HepG2 (cell line): ENCODE measurements around the gene ARHGAP5. TPM values are rescaled to one million over a fixed set of nuclear protein-coding genes. Genes with fewer than 3 reads are reported as not detected.

ENCODE experiments used
- AKAP8 ChIP-seq: sonication (generic); formaldehyde crosslinking; IDR thresholded peaks from 2 replicates; pipeline ENCODE4 v1.5.1; 2020; ENCODE audit warnings: mild to moderate bottlenecking, missing genetic modification reagents
- CHCHD3 ChIP-seq: sonication (generic); formaldehyde crosslinking; IDR thresholded peaks from 2 replicates; pipeline ENCODE4 v1.8.0; 2022; ENCODE audit warnings: mild to moderate bottlenecking, missing genetic modification reagents, moderate library complexity
- FIP1L1 ChIP-seq: fragments of 200-400 bp; formaldehyde crosslinking; IDR thresholded peaks from 2 replicates; pipeline ENCODE4 v1.6.1; 2018; ENCODE audit warnings: low read depth, mild to moderate bottlenecking, low read length, moderate library complexity, borderline replicate concordance; ENCODE audit not compliant: insufficient read depth
- KDM2A ChIP-seq: sonication (generic); formaldehyde crosslinking; IDR thresholded peaks from 2 replicates; pipeline ENCODE4 v1.4.0; 2020; ENCODE audit warnings: low read depth, missing genetic modification reagents, borderline replicate concordance
- MAFG ChIP-seq: sonication (generic); formaldehyde crosslinking; IDR thresholded peaks from 2 replicates; pipeline ENCODE4 v1.5.1; 2020; ENCODE audit warnings: mild to moderate bottlenecking, missing genetic modification reagents
- MIXL1 ChIP-seq: IDR thresholded peaks from 2 replicates; pipeline ENCODE4 v1.6.1; 2016
- MYNN ChIP-seq: sonication (generic); formaldehyde crosslinking; IDR thresholded peaks from 2 replicates; pipeline ENCODE4 v1.4.0; 2020; ENCODE audit warnings: mild to moderate bottlenecking, low read depth, missing genetic modification reagents
- PPARG ChIP-seq: conservative IDR thresholded peaks from 2 replicates; pipeline ENCODE4 v1.6.1; 2016; ENCODE audit warnings: missing biosample characterization, missing genetic modification reagents
- RFX1 ChIP-seq: fragments of 450-650 bp; IDR thresholded peaks from 2 replicates; pipeline ENCODE4 v1.6.1; 2017
- SCMH1 ChIP-seq: sonication (generic); formaldehyde crosslinking; IDR thresholded peaks from 2 replicates; pipeline ENCODE4 v1.9.0; 2021; ENCODE audit warnings: missing genetic modification reagents, mild to moderate bottlenecking, borderline replicate concordance
- ZBTB20 ChIP-seq: sonication (generic); formaldehyde crosslinking; IDR thresholded peaks from 2 replicates; pipeline ENCODE4 v1.8.1; 2023; ENCODE audit warnings: missing genetic modification reagents, low read depth, mild to moderate bottlenecking, borderline replicate concordance
- ZFP90 ChIP-seq: sonication (generic); formaldehyde crosslinking; IDR thresholded peaks from 2 replicates; pipeline ENCODE4 v1.8.0; 2022; ENCODE audit warnings: missing genetic modification reagents, mild to moderate bottlenecking, inconsistent platforms, borderline replicate concordance
- ZNF263 ChIP-seq: sonication (generic); formaldehyde crosslinking; IDR thresholded peaks from 2 replicates; pipeline ENCODE4 v1.4.0; 2020; ENCODE audit warnings: missing genetic modification reagents
- ZNF282 ChIP-seq: fragments of 450-650 bp; IDR thresholded peaks from 2 replicates; pipeline ENCODE4 v1.6.1; 2018; ENCODE audit not compliant: partially characterized antibody
- ZNF331 ChIP-seq: sonication (generic); formaldehyde crosslinking; IDR thresholded peaks from 2 replicates; pipeline ENCODE4 v1.4.0; 2020; ENCODE audit warnings: missing genetic modification reagents
- ZNF598 ChIP-seq: sonication (generic); formaldehyde crosslinking; IDR thresholded peaks from 2 replicates; pipeline ENCODE4 v1.5.1; 2020; ENCODE audit warnings: mild to moderate bottlenecking, missing genetic modification reagents, borderline replicate concordance
- ZNF660 ChIP-seq: sonication (generic); formaldehyde crosslinking; IDR thresholded peaks from 2 replicates; pipeline ENCODE4 v1.5.1; 2020; ENCODE audit warnings: mild to moderate bottlenecking, low read depth, missing genetic modification reagents, borderline replicate concordance
- polyA plus RNA-seq, 8 experiments: library from polyadenylated mRNA; depleted of rRNA in 3 of 8; stranded (reverse) in 7 of 8; unstranded in 1 of 8; fragments of >200 nt; fragmentation: Illumina TruSeq in 4 of 8; extraction: Trizol in 4 of 8; gene quantifications; 2 replicates each; pipeline versions ENCODE4 v1.2.1 to v1.2.3, GENCODE V29; 2011 to 2016; ENCODE audit warnings: low read depth in 4 of 8, missing spikeins in 1 of 8, mixed read lengths in 1 of 8; ENCODE audit not compliant: insufficient read depth in 1 of 8
- total RNA-seq, 5 experiments: library from RNA; depleted of rRNA; stranded (reverse); fragments of >200 nt; fragmentation: Illumina TruSeq; extraction: Trizol; gene quantifications; 2 replicates each; pipeline ENCODE4 v1.2.3, GENCODE V29; 2016; ENCODE audit warnings: low read depth in 1 of 5
- TF ChIP-seq, protein P1 (sequence below): sonication (generic); formaldehyde crosslinking; IDR thresholded peaks from 2 replicates; pipeline ENCODE4 v1.5.0; 2020; ENCODE audit warnings: missing genetic modification reagents
- TF ChIP-seq, protein P2 (sequence below): sonication (generic); formaldehyde crosslinking; IDR thresholded peaks from 2 replicates; pipeline ENCODE4 v1.4.0; 2020; ENCODE audit warnings: mild to moderate bottlenecking, missing genetic modification reagents
- TF ChIP-seq, protein P3 (sequence below): sonication (generic); formaldehyde crosslinking; conservative IDR thresholded peaks from 2 replicates; pipeline ENCODE4 v1.4.0; 2020; ENCODE audit warnings: missing genetic modification reagents
- TF ChIP-seq, protein P4 (sequence below): sonication (generic); formaldehyde crosslinking; IDR thresholded peaks from 2 replicates; pipeline ENCODE4 v1.5.0; 2020; ENCODE audit warnings: mild to moderate bottlenecking, missing genetic modification reagents, borderline replicate concordance

Gene ARHGAP5
- total and polyA plus RNA-seq, 2 of the 13 experiments (the other 11 are each of a cell fraction or from before 2014, with no cell fraction given) = 33.7 to 144 TPM

DNA sequence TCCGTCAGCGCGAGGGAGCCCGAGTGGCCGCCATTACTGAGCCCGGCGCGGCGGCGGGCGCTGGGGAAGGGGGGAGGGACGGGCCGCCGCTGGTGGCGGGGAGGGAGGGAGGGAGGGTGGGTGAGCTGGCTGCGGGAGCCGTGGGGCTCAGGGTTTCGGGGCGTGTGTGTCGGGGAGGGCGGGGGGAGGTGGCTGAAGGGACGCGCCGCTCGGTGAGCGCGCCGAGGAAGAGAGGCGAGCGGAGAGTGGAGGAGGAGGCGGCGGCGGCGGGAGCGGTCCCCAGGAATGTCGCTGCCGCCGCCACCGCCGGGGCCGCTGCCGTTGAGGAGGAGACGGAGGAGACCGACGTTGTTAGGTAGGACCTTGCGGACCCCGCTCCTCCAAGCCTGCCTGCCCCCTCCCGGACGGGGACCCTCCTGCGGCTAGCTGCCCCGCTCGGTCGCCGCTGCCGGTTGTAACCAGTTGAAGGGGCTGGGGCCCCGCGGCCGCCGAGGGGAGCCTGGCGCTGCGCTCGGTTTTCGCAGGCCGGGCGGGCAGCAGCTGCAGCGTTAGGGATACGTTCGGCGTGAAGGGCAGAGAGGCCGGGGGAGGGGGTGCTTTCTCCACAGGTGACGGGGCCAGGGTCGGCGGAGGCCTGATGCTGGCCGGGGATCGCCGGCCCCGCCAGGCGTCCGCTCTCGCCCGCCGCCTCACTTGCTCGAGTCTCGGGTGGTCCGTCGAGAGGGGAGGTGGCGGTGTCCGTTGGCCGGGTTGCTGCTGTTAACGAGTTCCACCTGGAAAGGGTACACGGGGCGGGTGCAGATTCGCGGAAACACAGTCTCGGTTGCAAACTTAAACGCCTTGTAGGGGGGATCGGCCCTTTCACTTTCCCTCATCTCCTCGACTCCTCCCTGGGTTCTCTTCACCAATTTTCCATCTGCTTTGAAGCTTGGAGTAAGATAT lies at the start of gene ARHGAP5 (continued):
- no peak for TF ChIP-seq SCMH1 (CRISPR knock-in tag)
- TF ChIP-seq PPARG (CRISPR knock-in tag) = no peak
- TF ChIP-seq MIXL1 (CRISPR knock-in tag) = no peak
- no peak for TF ChIP-seq RFX1
- TF ChIP-seq, protein P1, sequence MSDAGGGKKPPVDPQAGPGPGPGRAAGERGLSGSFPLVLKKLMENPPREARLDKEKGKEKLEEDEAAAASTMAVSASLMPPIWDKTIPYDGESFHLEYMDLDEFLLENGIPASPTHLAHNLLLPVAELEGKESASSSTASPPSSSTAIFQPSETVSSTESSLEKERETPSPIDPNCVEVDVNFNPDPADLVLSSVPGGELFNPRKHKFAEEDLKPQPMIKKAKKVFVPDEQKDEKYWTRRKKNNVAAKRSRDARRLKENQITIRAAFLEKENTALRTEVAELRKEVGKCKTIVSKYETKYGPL (CRISPR knock-in tag) = no peak; the same call in 1 of the 2 replicates
- no peak for TF ChIP-seq ZFP90 (CRISPR knock-in tag)
- TF ChIP-seq, protein P2, sequence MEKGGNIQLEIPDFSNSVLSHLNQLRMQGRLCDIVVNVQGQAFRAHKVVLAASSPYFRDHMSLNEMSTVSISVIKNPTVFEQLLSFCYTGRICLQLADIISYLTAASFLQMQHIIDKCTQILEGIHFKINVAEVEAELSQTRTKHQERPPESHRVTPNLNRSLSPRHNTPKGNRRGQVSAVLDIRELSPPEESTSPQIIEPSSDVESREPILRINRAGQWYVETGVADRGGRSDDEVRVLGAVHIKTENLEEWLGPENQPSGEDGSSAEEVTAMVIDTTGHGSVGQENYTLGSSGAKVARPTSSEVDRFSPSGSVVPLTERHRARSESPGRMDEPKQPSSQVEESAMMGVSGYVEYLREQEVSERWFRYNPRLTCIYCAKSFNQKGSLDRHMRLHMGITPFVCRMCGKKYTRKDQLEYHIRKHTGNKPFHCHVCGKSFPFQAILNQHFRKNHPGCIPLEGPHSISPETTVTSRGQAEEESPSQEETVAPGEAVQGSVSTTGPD (CRISPR knock-in tag) = no peak; the same call in 1 of the 2 replicates
- TF ChIP-seq, protein P3, sequence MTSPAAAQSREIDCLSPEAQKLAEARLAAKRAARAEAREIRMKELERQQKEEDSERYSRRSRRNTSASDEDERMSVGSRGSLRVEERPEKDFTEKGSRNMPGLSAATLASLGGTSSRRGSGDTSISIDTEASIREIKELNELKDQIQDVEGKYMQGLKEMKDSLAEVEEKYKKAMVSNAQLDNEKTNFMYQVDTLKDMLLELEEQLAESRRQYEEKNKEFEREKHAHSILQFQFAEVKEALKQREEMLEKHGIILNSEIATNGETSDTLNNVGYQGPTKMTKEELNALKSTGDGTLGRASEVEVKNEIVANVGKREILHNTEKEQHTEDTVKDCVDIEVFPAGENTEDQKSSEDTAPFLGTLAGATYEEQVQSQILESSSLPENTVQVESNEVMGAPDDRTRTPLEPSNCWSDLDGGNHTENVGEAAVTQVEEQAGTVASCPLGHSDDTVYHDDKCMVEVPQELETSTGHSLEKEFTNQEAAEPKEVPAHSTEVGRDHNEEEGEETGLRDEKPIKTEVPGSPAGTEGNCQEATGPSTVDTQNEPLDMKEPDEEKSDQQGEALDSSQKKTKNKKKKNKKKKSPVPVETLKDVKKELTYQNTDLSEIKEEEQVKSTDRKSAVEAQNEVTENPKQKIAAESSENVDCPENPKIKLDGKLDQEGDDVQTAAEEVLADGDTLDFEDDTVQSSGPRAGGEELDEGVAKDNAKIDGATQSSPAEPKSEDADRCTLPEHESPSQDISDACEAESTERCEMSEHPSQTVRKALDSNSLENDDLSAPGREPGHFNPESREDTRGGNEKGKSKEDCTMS (CRISPR knock-in tag) = no peak
- TF ChIP-seq ZNF331 (CRISPR knock-in tag) = peak; percentile 44; the same call in 1 of the 2 replicates
- TF ChIP-seq ZBTB20 = peak; percentile 24; the same call in 1 of the 2 replicates
- TF ChIP-seq KDM2A (CRISPR knock-in tag) = peak; percentile 97
- TF ChIP-seq FIP1L1 = peak; percentile 17; the same call in 1 of the 2 replicates
- TF ChIP-seq, protein P4, sequence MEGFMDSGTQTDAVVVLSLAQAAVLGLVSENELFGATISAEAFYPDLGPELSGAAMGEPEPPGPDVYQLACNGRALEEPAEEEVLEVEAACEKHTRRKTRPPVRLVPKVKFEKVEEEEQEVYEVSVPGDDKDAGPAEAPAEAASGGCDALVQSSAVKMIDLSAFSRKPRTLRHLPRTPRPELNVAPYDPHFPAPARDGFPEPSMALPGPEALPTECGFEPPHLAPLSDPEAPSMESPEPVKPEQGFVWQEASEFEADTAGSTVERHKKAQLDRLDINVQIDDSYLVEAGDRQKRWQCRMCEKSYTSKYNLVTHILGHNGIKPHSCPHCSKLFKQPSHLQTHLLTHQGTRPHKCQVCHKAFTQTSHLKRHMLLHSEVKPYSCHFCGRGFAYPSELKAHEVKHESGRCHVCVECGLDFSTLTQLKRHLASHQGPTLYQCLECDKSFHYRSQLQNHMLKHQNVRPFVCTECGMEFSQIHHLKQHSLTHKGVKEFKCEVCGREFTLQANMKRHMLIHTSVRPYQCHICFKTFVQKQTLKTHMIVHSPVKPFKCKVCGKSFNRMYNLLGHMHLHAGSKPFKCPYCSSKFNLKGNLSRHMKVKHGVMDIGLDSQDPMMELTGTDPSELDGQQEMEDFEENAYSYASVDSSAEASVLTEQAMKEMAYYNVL (CRISPR knock-in tag) = 0 out of 2 replicates have a peak, but pooled peaks have one; percentile 70
- peak; percentile 90; the same call in 1 of the 2 replicates for TF ChIP-seq ZNF598
- TF ChIP-seq ZNF282 = no peak
- peak; percentile 20; the same call in 1 of the 2 replicates for TF ChIP-seq ZNF263 (CRISPR knock-in tag)
- TF ChIP-seq MYNN = peak; percentile 70; the same call in 1 of the 2 replicates
- peak; percentile 94 for TF ChIP-seq CHCHD3 (CRISPR knock-in tag)
- TF ChIP-seq AKAP8 (CRISPR knock-in tag) = no peak
- TF ChIP-seq MAFG (CRISPR knock-in tag) = no peak
- TF ChIP-seq ZNF660 (CRISPR knock-in tag) = no peak
